Measurements from ENCODE around the gene LRRFIP1.

- TF ChIP-seq, protein P1, sequence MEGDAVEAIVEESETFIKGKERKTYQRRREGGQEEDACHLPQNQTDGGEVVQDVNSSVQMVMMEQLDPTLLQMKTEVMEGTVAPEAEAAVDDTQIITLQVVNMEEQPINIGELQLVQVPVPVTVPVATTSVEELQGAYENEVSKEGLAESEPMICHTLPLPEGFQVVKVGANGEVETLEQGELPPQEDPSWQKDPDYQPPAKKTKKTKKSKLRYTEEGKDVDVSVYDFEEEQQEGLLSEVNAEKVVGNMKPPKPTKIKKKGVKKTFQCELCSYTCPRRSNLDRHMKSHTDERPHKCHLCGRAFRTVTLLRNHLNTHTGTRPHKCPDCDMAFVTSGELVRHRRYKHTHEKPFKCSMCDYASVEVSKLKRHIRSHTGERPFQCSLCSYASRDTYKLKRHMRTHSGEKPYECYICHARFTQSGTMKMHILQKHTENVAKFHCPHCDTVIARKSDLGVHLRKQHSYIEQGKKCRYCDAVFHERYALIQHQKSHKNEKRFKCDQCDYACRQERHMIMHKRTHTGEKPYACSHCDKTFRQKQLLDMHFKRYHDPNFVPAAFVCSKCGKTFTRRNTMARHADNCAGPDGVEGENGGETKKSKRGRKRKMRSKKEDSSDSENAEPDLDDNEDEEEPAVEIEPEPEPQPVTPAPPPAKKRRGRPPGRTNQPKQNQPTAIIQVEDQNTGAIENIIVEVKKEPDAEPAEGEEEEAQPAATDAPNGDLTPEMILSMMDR (IDR thresholded peaks at IDR 0.05), result no peak
- peak; percentile 93 for TF ChIP-seq POLR2A (IDR thresholded peaks at IDR 0.05)
Observed at GRCh38 chr2:237691908-237692600, 64.7 kb downstream of the LRRFIP1 start.
